Measurements from ENCODE around the gene KCNIP4. TPM values are rescaled to one million over a fixed set of nuclear protein-coding genes. Genes with fewer than 3 reads are reported as not detected.

KCNIP4 gene
- total and polyA plus RNA-seq, 2 donors (not counting 1 experiment from before 2014, with no cell fraction given) = not detected

GRCh38 chr4:21947791-21948346, 703 bp downstream of the KCNIP4 start:
- H3K9ac ChIP-seq (ENCODE audit: low read length) = no peak overlapping the region
- no peak overlapping the region for H3K27ac ChIP-seq (ENCODE audit: low read length in 2 of 2)
- intact Hi-C loops (cut with micrococcal nuclease) = no loop called here
- no peaks in the 10 kb centered on the region for H3K4me1 ChIP-seq (ENCODE audit: control insufficient read depth in 2 of 2, insufficient read depth in 2 of 2, low read length in 2 of 2)
- no peak for ATAC-seq (ENCODE audit: low read depth)
- H3K79me2 ChIP-seq (ENCODE audit: control insufficient read depth, insufficient read depth, low read length) = no peaks in the 10 kb centered on the region
- no peak overlapping the region for H3K4me2 ChIP-seq (replicated peaks; ENCODE audit: low read depth, low read length, poor library complexity, severe bottlenecking)
- POLR2A ChIA-PET = no interaction called here
- H3K4me3 ChIP-seq (ENCODE audit: control extremely low read depth in 1 of 5, extremely low read depth in 1 of 5, insufficient read depth in 1 of 5, low read depth in 2 of 5, low read length in 4 of 5) = no peak overlapping the region
- H3K9me3 ChIP-seq (ENCODE audit: control extremely low read depth in 1 of 3, control insufficient read depth in 2 of 3, insufficient read depth in 1 of 3, low read length in 2 of 3) = peaks cover 0 to 13% (median 0%) of the 10 kb centered on the region in 3 donors
- CTCF ChIA-PET = no interaction called here
- H3K36me3 ChIP-seq (replicated peaks in 1 of 2; ENCODE audit: control extremely low read depth in 1 of 2, control insufficient read depth in 1 of 2, extremely low read depth in 1 of 2, insufficient read depth in 2 of 2, low read length in 1 of 2) = no peaks in the 10 kb centered on the region
- TF ChIP-seq EZH2 (IDR thresholded peaks at IDR 0.05; ENCODE audit: borderline replicate concordance, insufficient read depth, low read depth, low read length, poor library complexity, severe bottlenecking) = no peak
- whole genome bisulfite sequencing (ENCODE audit: insufficient coverage) = 29% methylated on average over 10 of the region's 18 CpGs
- H3K27me3 Mint-ChIP-seq = peaks cover 19% of the 10 kb centered on the region
- no peak for DNase-seq
- no peaks in the 10 kb centered on the region for H3K9me3 Mint-ChIP-seq (ENCODE audit: insufficient read depth)
- peaks cover 0 to 20% (median 0%) of the 10 kb centered on the region in 4 experiments for H3K27me3 ChIP-seq (replicated peaks in 1 of 4; ENCODE audit: control extremely low read depth in 1 of 4, control insufficient read depth in 3 of 4, insufficient read depth in 4 of 4, low read length in 3 of 4)
- H3K27ac Mint-ChIP-seq = no peak overlapping the region
- H4K20me1 ChIP-seq (ENCODE audit: control insufficient read depth, insufficient read depth, low read length, poor library complexity, severe bottlenecking) = no peaks in the 10 kb centered on the region
- no peaks in the 10 kb centered on the region for H3K4me1 Mint-ChIP-seq
- H2AFZ ChIP-seq (ENCODE audit: insufficient read depth, low read depth, low read length, poor library complexity, severe bottlenecking) = no peak overlapping the region
- H3K4me3 Mint-ChIP-seq = no peak overlapping the region

DNA sequence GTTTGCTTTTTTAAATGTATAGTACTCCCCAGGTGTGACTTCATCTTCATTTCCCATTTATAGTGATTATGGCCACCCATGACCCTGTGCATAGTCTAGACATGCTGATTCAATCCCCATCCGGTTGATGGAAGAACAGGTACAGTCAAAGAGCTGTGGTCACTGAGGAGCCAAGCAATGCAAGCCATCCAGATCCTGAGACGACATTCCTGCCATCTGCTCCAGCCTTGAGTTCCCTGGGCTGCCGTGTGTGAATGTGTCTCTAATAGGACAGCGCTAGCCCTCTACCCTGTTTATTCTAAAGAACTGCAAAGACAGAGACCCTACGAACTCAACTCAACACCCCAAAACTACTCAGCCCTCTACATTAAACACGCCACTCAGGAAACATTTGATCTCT, 1.7 kb downstream of the KCNIP4 start:
- Mint-ChIP-seq H3K27ac (no peak overlapping the region), H3K4me1 (no peaks in the 10 kb centered on the region), H3K27me3 (peaks cover 19% of the 10 kb centered on the region), H3K9me3 (ENCODE audit: insufficient read depth) (no peaks in the 10 kb centered on the region), H3K4me3 (no peak overlapping the region)
- no peaks in the 10 kb centered on the region for H3K36me3 ChIP-seq (replicated peaks in 1 of 2; ENCODE audit: control extremely low read depth in 1 of 2, control insufficient read depth in 1 of 2, extremely low read depth in 1 of 2, insufficient read depth in 2 of 2, low read length in 1 of 2)
- H3K9me3 ChIP-seq (ENCODE audit: control extremely low read depth in 1 of 3, control insufficient read depth in 2 of 3, insufficient read depth in 1 of 3, low read length in 2 of 3) = peaks cover 0 to 13% (median 0%) of the 10 kb centered on the region in 3 donors
- no peak overlapping the region for H2AFZ ChIP-seq (ENCODE audit: insufficient read depth, low read depth, low read length, poor library complexity, severe bottlenecking)
- whole genome bisulfite sequencing (ENCODE audit: insufficient coverage) = 87% methylated on average over 5 of the region's 6 CpGs
- no peaks in the 10 kb centered on the region for H3K79me2 ChIP-seq (ENCODE audit: control insufficient read depth, insufficient read depth, low read length)
- intact Hi-C loops (cut with micrococcal nuclease) = no loop called here
- TF ChIP-seq, protein P1, sequence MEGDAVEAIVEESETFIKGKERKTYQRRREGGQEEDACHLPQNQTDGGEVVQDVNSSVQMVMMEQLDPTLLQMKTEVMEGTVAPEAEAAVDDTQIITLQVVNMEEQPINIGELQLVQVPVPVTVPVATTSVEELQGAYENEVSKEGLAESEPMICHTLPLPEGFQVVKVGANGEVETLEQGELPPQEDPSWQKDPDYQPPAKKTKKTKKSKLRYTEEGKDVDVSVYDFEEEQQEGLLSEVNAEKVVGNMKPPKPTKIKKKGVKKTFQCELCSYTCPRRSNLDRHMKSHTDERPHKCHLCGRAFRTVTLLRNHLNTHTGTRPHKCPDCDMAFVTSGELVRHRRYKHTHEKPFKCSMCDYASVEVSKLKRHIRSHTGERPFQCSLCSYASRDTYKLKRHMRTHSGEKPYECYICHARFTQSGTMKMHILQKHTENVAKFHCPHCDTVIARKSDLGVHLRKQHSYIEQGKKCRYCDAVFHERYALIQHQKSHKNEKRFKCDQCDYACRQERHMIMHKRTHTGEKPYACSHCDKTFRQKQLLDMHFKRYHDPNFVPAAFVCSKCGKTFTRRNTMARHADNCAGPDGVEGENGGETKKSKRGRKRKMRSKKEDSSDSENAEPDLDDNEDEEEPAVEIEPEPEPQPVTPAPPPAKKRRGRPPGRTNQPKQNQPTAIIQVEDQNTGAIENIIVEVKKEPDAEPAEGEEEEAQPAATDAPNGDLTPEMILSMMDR (IDR thresholded peaks at IDR 0.05) = no peak
- TF ChIP-seq EZH2 (IDR thresholded peaks at IDR 0.05; ENCODE audit: borderline replicate concordance, insufficient read depth, low read depth, low read length, poor library complexity, severe bottlenecking) = no peak
- H3K4me2 ChIP-seq (replicated peaks; ENCODE audit: low read depth, low read length, poor library complexity, severe bottlenecking) = no peak overlapping the region
- H3K27me3 ChIP-seq (replicated peaks in 1 of 4; ENCODE audit: control extremely low read depth in 1 of 4, control insufficient read depth in 3 of 4, insufficient read depth in 4 of 4, low read length in 3 of 4) = peaks cover 0 to 20% (median 0%) of the 10 kb centered on the region in 4 experiments
- no peak overlapping the region for H3K9ac ChIP-seq (ENCODE audit: low read length)
- DNase-seq (no peak), ATAC-seq (ENCODE audit: low read depth) (no peak)
- no peaks in the 10 kb centered on the region for H4K20me1 ChIP-seq (ENCODE audit: control insufficient read depth, insufficient read depth, low read length, poor library complexity, severe bottlenecking)
- no peaks in the 10 kb centered on the region for H3K4me1 ChIP-seq (ENCODE audit: control insufficient read depth in 2 of 2, insufficient read depth in 2 of 2, low read length in 2 of 2)
- POLR2A ChIA-PET = no interaction called here
- no peak overlapping the region for H3K4me3 ChIP-seq (ENCODE audit: control extremely low read depth in 1 of 5, extremely low read depth in 1 of 5, insufficient read depth in 1 of 5, low read depth in 2 of 5, low read length in 4 of 5)
- no peak overlapping the region for H3K27ac ChIP-seq (ENCODE audit: low read length in 2 of 2)
- CTCF ChIA-PET = no interaction called here
